NCI-H1105 treated with DMSO at 0.1 percent for 48 hours (cell line): Measurements from ENCODE around the gene STK31.
"Not testable (repeated sequence)": the region's sequence is repeated elsewhere in the genome, so short reads cannot be mapped to it uniquely, and the experiment has no call there.

ENCODE experiments used
- DNase-seq: peaks from one replicate; lab custom pipeline; 2025; lab: John Stamatoyannopoulos, UW

The STK31 gene

GRCh38 chr7:23808421-23808820 lies 98.4 kb downstream of the STK31 start:
- DNase-seq, result no peak

DNA sequence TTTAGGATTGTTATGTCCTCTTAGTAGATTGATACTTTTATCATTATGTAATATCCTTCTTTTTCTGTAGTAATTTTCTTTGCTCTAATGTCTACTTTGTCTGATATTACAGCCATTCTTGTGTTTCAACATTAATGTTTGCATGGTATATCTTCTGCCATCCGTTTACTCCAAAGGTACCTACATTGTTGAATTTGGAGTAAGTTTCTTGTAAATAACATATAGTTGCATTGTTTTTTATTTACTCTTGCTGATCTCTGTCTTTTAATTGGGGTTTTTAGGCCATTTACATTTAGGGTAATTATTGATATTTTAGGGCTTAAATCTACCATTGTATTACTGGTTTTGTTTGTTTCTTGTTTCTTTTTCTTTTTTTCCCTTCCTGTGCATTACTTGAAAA lies 100.1 kb downstream of the STK31 start:
- DNase-seq, result no peak

- DNase-seq, result no peak
Measured at GRCh38 chr7:23811540-23811939, 101.5 kb downstream of the STK31 start.

DNA sequence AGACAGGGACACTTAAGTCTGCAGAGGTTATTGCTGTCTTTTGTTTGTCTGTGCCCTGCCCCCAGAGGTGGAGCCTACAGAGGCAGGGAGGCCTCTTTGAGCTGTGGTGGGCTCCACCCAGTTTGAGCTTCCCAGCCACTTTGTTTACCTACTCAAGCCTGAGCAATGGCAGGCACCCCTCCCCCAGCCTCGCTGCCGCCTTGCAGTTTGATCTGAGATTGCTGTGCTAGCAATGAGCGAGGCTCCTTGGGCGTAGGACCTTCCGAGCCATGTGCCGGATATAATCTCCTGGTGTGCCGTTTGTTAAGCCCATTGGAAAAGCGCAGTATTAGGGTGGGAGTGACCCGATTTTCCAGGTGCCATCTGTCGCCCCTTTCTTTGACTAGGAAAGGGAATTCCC lies 118.1 kb downstream of the STK31 start:
- not testable (repeated sequence) for DNase-seq

DNA sequence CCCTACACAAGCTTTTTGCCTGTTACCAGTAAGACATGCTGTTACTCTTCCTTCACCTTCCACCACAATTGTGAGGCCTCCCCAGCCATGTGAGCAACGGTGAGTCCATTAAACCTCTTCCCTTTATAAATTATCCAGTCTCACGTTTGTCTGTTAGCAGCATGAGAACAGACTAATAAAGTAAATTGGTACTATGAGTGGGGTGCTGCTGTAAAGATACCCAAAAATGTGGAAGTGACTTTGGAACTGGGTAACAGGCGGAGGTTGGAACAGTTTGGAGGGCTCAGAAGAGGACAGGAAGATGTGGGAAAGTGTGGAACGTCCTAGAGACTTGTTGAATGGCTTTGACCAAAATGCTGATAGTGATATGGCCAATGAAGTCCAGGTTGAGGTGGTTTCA lies 122.7 kb downstream of the STK31 start:
- DNase-seq, result not testable (repeated sequence)

- no peak for DNase-seq
Measured at GRCh38 chr7:23833405-23833804, 123.4 kb downstream of the STK31 start.

GRCh38 chr7:23844837-23845236 lies 134.8 kb downstream of the STK31 start:
- not testable (repeated sequence) for DNase-seq

GRCh38 chr7:23852135-23852534 lies 142.1 kb downstream of the STK31 start:
- DNase-seq, result no peak

DNA sequence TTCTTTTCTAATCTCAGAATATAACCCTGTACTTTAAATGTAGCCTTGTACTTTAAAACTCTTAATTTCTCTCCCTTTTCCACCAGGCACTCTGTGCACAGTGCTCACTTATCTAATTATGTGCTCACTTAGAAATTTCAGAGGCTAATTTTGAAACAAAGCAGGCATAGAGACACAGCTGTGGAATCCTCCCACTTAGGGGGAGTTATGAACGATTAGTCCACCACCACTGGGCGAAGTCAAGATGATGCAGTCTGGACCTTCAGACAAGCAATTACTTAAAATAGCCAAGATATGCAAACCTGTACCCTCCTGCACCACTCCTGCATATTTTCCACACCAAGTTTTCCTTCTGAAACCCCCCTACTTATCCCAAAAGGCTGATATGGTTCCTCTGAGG lies 143.0 kb downstream of the STK31 start:
- DNase-seq, result no peak

DNA sequence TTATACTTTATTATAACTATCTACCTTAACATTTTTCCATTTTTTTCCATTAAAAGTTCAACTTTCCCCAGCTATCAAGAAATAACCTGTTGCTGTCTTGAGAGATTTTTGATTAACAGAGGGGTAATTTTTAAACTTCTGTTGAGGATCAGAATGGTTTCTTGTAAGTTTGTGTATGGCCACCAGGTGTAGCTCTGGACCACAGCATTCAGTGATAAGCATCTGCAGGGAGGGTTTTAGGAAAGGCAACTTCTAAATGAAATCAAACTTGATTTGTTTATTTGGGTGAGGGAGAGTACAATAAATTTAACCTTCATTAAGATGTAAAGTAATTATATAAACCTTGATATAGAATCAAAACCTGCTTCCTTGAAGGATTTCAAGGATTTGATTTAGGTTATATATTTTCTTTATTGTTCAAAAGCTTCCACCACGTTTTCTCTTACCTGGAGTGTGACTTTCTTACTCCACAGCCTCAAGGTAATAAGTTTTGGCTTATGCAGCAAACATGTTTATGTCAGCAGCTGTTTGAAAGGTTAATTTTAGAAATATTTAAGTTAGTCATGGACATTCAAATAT lies 153.3 kb downstream of the STK31 start:
- DNase-seq, result peak; percentile 59

DNA sequence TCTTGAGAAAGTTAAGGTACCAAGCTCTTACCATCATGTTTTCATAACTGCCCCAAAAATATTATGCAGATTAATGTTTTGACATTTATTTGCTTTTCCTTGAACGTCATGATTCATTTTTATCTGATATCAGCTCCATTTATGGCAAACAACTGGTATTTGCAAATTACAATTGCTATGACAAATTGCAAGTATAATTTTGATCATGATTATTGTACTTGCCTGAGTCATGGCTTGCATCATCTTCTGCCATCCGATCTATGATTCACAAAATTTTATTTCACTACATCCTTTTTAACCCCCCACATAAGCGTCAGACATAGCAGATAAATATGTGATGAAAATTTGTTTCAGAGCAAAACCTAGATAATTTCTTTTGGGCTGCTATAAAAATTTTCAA lies 155.0 kb downstream of the STK31 start:
- DNase-seq, result no peak

- DNase-seq, result no peak
Measured at GRCh38 chr7:23873306-23873705, 163.3 kb downstream of the STK31 start.

- DNase-seq, result not testable (repeated sequence)
Measured at GRCh38 chr7:23876526-23876925, 166.5 kb downstream of the STK31 start.
